K562 (cell line): ENCODE results near the gene SLC36A1. TPM values are rescaled to one million over a fixed set of nuclear protein-coding genes. Genes with fewer than 3 reads are reported as not detected.

Experiments
- ATAC-seq: fragments of 200-7000 bp; cut with Tn5 transposase; 3 replicates; pipeline ENCODE4 v1.9.1; 2020; ENCODE audit warnings: moderate library complexity
- BruUV-seq: library from RNA; stranded (reverse); fragments of 400-500 nt; replicated peaks from 2 replicates; lab custom pipeline; 2021; lab: Mats Ljungman, UMichigan
- CTCF ChIA-PET: fragments of 300-600 bp; formaldehyde crosslinking; extraction: SDS; loops from one replicate; lab custom pipeline; 2021; ENCODE audit warnings: low intra/inter-chr PET ratio; lab: Yijun Ruan, JAX
- POLR2A ChIA-PET: fragments of 300-600, 350-650 bp; sonication (Branson Sonifier 250); formaldehyde crosslinking; extraction: SDS; loops from one replicate; lab custom pipeline; 2021; ENCODE audit warnings: antibody characterized with exemption, inconsistent platforms; lab: Yijun Ruan, JAX
- DNase-seq, 4 experiments: peaks; one replicate each; pipeline versions ENCODE4 v3.0.0 to v3.0.0-alpha.2; 2011 to 2018; ENCODE audit warnings: low spot score in 3 of 4, mixed read lengths in 3 of 4; ENCODE audit errors: extremely low read depth in 1 of 4
- FAIRE-seq: peaks from 2 replicates; lab custom pipeline; 2011; peaks lifted over from hg19 to GRCh38; lab: Jason Lieb, UNC
- H2AFZ ChIP-seq: 2 replicates; pipeline ENCODE4 v1.6.0; 2011; ENCODE audit warnings: low read depth, low read length, control low read depth, inconsistent platforms
- H3K27ac ChIP-seq: fragments of 200-600 bp; 3 replicates; pipeline ENCODE4 v1.8.0; 2011; ENCODE audit warnings: low read depth, mild to moderate bottlenecking, control low read depth, inconsistent platforms, low read length, moderate library complexity, mixed read lengths; ENCODE audit errors: extremely low read depth
- H3K27me3 ChIP-seq, 2 experiments: fragments of 300-600 bp in 1 of 2; 2 replicates in 1 of 2; 3 replicates in 1 of 2; pipeline versions ENCODE4 v1.6.0 to v1.8.0; 2011; ENCODE audit warnings: inconsistent platforms in 2 of 2, low read length in 2 of 2, mild to moderate bottlenecking in 1 of 2, mixed read lengths in 1 of 2, moderate library complexity in 1 of 2; ENCODE audit not compliant: control insufficient read depth in 2 of 2, insufficient read depth in 2 of 2
- H3K36me3 ChIP-seq: fragments of 300-600 bp; 3 replicates; pipeline ENCODE4 v1.8.0; 2011; ENCODE audit warnings: mild to moderate bottlenecking, low read length, inconsistent platforms; ENCODE audit not compliant: control insufficient read depth, insufficient read depth
- H3K4me1 ChIP-seq, 2 experiments: fragments of 200-600 bp in 1 of 2; replicated peaks in 1 of 2; 2 replicates in 1 of 2; 3 replicates in 1 of 2; pipeline versions ENCODE4 v1.5.1 to v1.8.0; 2011; ENCODE audit warnings: inconsistent platforms in 2 of 2, low read length in 2 of 2, mild to moderate bottlenecking in 1 of 2, mixed read lengths in 1 of 2, moderate library complexity in 1 of 2; ENCODE audit not compliant: control insufficient read depth in 2 of 2, insufficient read depth in 2 of 2
- H3K4me2 ChIP-seq: 2 replicates; pipeline ENCODE4 v1.6.1; 2011; ENCODE audit warnings: low read length, control low read depth, inconsistent platforms, mixed read lengths; ENCODE audit not compliant: insufficient read depth
- H3K4me3 ChIP-seq: fragments of 200-600 bp; sonication (generic), shearing (Covaris generic); 2 replicates; pipeline ENCODE4 v1.5.1; 2016; ENCODE audit warnings: control low read depth, inconsistent platforms
- H3K79me2 ChIP-seq: fragments of 200-600 bp; 3 replicates; pipeline ENCODE4 v1.8.0; 2011; ENCODE audit warnings: low read length, inconsistent platforms; ENCODE audit not compliant: control insufficient read depth, insufficient read depth
- H3K9ac ChIP-seq, 2 experiments: 2 replicates each; pipeline versions ENCODE4 v1.6.0 to v1.6.1; 2011; ENCODE audit warnings: low read depth in 2 of 2, low read length in 2 of 2, control low read depth in 1 of 2, inconsistent platforms in 1 of 2, mild to moderate bottlenecking in 1 of 2, mixed read lengths in 1 of 2; ENCODE audit not compliant: insufficient read depth in 1 of 2
- H3K9me1 ChIP-seq: one replicate; pipeline ENCODE4 v1.6.0; 2011; ENCODE audit warnings: inconsistent platforms, mild to moderate bottlenecking, low read length, moderate library complexity; ENCODE audit not compliant: control insufficient read depth, insufficient read depth
- H3K9me3 ChIP-seq: replicated peaks from 2 replicates; pipeline ENCODE4 v1.5.1; 2011; ENCODE audit warnings: low read depth, low read length, inconsistent platforms; ENCODE audit not compliant: control insufficient read depth, insufficient read depth
- H4K20me1 ChIP-seq: replicated peaks from 2 replicates; pipeline ENCODE4 v1.6.1; 2011; ENCODE audit warnings: low read length, inconsistent platforms, mixed read lengths; ENCODE audit not compliant: control insufficient read depth, insufficient read depth
- CBFB ChIP-seq: sonication (generic); formaldehyde crosslinking; IDR thresholded peaks from 2 replicates; pipeline ENCODE4 v1.4.0; 2020; ENCODE audit warnings: mild to moderate bottlenecking, missing genetic modification reagents
- CHD1 ChIP-seq: fragments of 200-600 bp; sonication (generic); IDR thresholded peaks from one replicate; pipeline ENCODE4 v1.6.1; 2012; ENCODE audit warnings: mild to moderate bottlenecking, moderate library complexity, low read length, inconsistent platforms
- CREM ChIP-seq: IDR thresholded peaks from 2 replicates; pipeline ENCODE4 v1.6.1; 2014; ENCODE audit warnings: antibody characterized with exemption, low read depth
- PCBP2 ChIP-seq: fragments of 200-400 bp; formaldehyde crosslinking; IDR thresholded peaks from 2 replicates; pipeline ENCODE4 v1.6.1; 2018; ENCODE audit warnings: low read length, low read depth, mild to moderate bottlenecking, moderate library complexity; ENCODE audit not compliant: poor library complexity, severe bottlenecking
- PURB ChIP-seq: sonication (generic); formaldehyde crosslinking; IDR thresholded peaks from 2 replicates; pipeline ENCODE4 v1.9.0; 2021; ENCODE audit warnings: low read depth, mild to moderate bottlenecking, missing genetic modification reagents
- SMAD1 ChIP-seq: fragments of 150-350 bp; IDR thresholded peaks from 2 replicates; pipeline ENCODE4 v1.6.1; 2014; ENCODE audit warnings: low read length, low read depth; ENCODE audit not compliant: partially characterized antibody
- SOX6 ChIP-seq: fragments of 450-650 bp; IDR thresholded peaks from 2 replicates; pipeline ENCODE4 v1.6.1; 2014; ENCODE audit warnings: mild to moderate bottlenecking
- TRIM28 ChIP-seq: fragments of 450-650 bp; IDR thresholded peaks from 2 replicates; pipeline ENCODE4 v1.6.1; 2017
- ZNF324 ChIP-seq: fragments of 250-450 bp; sonication (Bioruptor Pico); IDR thresholded peaks from 2 replicates; pipeline ENCODE4 v1.4.0; 2020; ENCODE audit warnings: mild to moderate bottlenecking
- WGBS: fragments of 100-300 bp; shearing (Covaris generic); methylation state at CpG from one replicate; pipeline ENCODE4 v1.1.6; 2016; ENCODE audit warnings: low coverage, mixed read lengths; ENCODE audit not compliant: insufficient coverage; ENCODE audit errors: missing lambda C conversion rate; 5-methylcytosine and 5-hydroxymethylcytosine counted together
- in situ Hi-C: fragments of 300-500 bp; cut with MboI; formaldehyde crosslinking; loops from 4 replicates; pipeline ENCODE4 v1.15.0; 2018; ENCODE audit warnings: inconsistent platforms, mixed read lengths
- intact Hi-C: fragments of 100-400 bp; cut with micrococcal nuclease; formaldehyde crosslinking; loops from 2 replicates; pipeline ENCODE4 v1.14.2; 2022
- polyA plus RNA-seq, 8 experiments: library from polyadenylated mRNA; depleted of rRNA in 4 of 8; stranded (reverse) in 5 of 8; unstranded in 3 of 8; fragments of >200 nt; fragmentation: Nextera tagmentation in 2 of 8; fragmentation: Illumina TruSeq in 1 of 8; extraction: Ambion mirVana in 2 of 8; extraction: Trizol in 1 of 8; gene quantifications; 2 replicates each; pipeline versions ENCODE4 v1.2.1 to v1.2.3, GENCODE V29; 2011 to 2014; ENCODE audit warnings: inconsistent platforms in 1 of 8, missing spikeins in 1 of 8
- total RNA-seq, 7 experiments: library from RNA; depleted of rRNA in 6 of 7; stranded (reverse); fragments of >200 nt in 6 of 7; fragmentation: Illumina TruSeq in 2 of 7; extraction: Trizol in 2 of 7; gene quantifications; 2 replicates each; pipeline versions ENCODE4 v1.2.1 to v1.2.3, GENCODE V29; 2011 to 2021; ENCODE audit warnings: low replicate concordance in 1 of 7
- TF ChIP-seq, protein P1 (sequence below): fragments of 450-650 bp; formaldehyde crosslinking; IDR thresholded peaks from 2 replicates; pipeline ENCODE4 v1.4.0; 2020; ENCODE audit warnings: mild to moderate bottlenecking, moderate library complexity

Gene SLC36A1
- total and polyA plus RNA-seq, 9 of the 15 experiments (the other 6 are each of a cell fraction or from before 2014, with no cell fraction given), result 1.6 to 8.4 (median 4.6) TPM

DNA sequence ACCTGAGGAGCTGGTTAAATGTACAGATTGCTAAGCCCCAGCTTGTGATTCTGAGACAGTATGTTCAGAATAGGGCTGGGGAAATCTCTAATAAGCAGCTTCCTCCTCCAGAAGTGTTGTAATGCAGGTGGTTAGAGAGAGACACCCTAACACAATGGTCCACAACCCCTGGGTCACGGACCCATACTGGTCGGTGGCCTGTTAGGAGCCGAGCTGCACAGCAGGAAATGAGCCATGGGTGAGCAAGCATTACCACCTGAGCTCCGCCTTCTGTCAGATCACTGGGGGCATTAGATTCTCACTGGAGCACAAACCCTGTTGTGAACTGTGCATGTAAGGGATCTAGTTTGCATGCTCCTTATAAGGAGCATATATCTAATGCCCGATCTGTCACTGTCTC lies 61.8 kb downstream of the SLC36A1 start:
- POLR2A ChIA-PET, result interaction anchor here (1.6 kb wide), 1 partner anchor 11 kb away, joined by 6 read pairs; no protein-coding TSS in a partner anchor

DNA sequence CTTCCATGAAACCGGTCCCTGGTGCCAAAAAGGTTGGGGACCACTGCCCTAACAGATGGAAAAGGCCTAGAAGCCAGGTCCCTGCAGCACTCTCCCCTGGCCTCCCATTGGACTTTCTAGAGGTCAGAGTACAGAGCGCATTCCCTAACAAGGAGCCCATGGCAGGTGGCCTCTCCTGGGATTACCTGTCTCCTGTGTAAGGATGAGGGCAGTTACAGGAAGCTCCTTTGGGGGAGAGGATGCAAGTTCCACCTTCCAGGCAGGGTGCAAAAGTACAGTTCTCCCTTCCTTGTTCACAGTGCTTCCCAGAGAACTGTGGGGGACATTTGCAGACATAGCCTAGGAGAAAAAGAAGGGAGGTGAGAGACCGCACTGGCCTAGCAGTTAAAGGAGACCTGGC lies 62.4 kb downstream of the SLC36A1 start:
- CTCF ChIA-PET, result no interaction called here
- FAIRE-seq, result no peak

More for the DNA sequence above, 61.8 kb downstream of the SLC36A1 start:
- Histone ChIP-seq H3K9me3 (no peaks in the 10 kb centered on the region), H3K36me3 (no peaks in the 10 kb centered on the region), H3K4me3 (no peak overlapping the region), H4K20me1 (peaks cover 4% of the 10 kb centered on the region), H2AFZ (no peak overlapping the region), H3K27ac (no peak overlapping the region), H3K9ac (no peak overlapping the region), H3K4me2 (no peak overlapping the region), H3K27me3 (peaks cover 0 to 25% of the 10 kb centered on the region in 2 experiments; a peak in 4 of 5 replicates), H3K4me1 (no peaks in the 10 kb centered on the region), H3K79me2 (no peaks in the 10 kb centered on the region), H3K9me1 (no peaks in the 10 kb centered on the region)
- TF ChIP-seq ZNF324 (CRISPR knock-in tag) (no peak), PURB (CRISPR knock-in tag) (no peak), CBFB (CRISPR knock-in tag) (no peak), PCBP2 (no peak), TRIM28 (no peak), CREM (no peak)
- in situ Hi-C loops, result no loop called here
- CTCF ChIA-PET, result no interaction called here
- FAIRE-seq (no peak), ATAC-seq (no peak), DNase-seq (no peak)
- intact Hi-C loops, result no loop called here
- WGBS, result 12% methylated on average over 5 of the region's 5 CpGs
- BruUV-seq, result no TSS peak

More for the DNA sequence above, 62.4 kb downstream of the SLC36A1 start:
- H3K9me1 ChIP-seq, result no peaks in the 10 kb centered on the region
- peaks cover 0 to 23% of the 10 kb centered on the region in 2 experiments; a peak in 4 of 5 replicates for H3K27me3 ChIP-seq
- intact Hi-C loops (no loop called here), in situ Hi-C loops (loop anchor here (10.0 kb wide), 1 partner anchor 65 kb away; the partner anchor contains the start of gene SLC36A1)
- H3K79me2 ChIP-seq, result no peaks in the 10 kb centered on the region
- no peak for ATAC-seq
- H2AFZ ChIP-seq, result no peak overlapping the region
- no peak overlapping the region for H3K4me3 ChIP-seq
- H3K36me3 ChIP-seq, result no peaks in the 10 kb centered on the region
- H3K9me3 ChIP-seq, result no peaks in the 10 kb centered on the region
- no peak for DNase-seq
- BruUV-seq, result no TSS peak
- TF ChIP-seq CHD1 (no peak), CBFB (CRISPR knock-in tag) (no peak), SMAD1 (no peak), SOX6 (no peak)
- TF ChIP-seq, protein P1, sequence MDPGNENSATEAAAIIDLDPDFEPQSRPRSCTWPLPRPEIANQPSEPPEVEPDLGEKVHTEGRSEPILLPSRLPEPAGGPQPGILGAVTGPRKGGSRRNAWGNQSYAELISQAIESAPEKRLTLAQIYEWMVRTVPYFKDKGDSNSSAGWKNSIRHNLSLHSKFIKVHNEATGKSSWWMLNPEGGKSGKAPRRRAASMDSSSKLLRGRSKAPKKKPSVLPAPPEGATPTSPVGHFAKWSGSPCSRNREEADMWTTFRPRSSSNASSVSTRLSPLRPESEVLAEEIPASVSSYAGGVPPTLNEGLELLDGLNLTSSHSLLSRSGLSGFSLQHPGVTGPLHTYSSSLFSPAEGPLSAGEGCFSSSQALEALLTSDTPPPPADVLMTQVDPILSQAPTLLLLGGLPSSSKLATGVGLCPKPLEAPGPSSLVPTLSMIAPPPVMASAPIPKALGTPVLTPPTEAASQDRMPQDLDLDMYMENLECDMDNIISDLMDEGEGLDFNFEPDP, result no peak
- no peak overlapping the region for H3K4me2 ChIP-seq
- WGBS, result 27% methylated on average over 2 of the region's 3 CpGs
- H3K27ac ChIP-seq, result no peak overlapping the region
- H3K9ac ChIP-seq, result no peak overlapping the region
- H4K20me1 ChIP-seq, result peaks cover 4% of the 10 kb centered on the region
- no peaks in the 10 kb centered on the region for H3K4me1 ChIP-seq
- POLR2A ChIA-PET, result interaction anchor here (0.7 to 1.6 kb wide), 2 partner anchors 11 to 789 kb away, joined by 4 to 6 read pairs; no protein-coding TSS in a partner anchor
